ENCODE results near the gene SGK2.

The SGK2 gene

DNA sequence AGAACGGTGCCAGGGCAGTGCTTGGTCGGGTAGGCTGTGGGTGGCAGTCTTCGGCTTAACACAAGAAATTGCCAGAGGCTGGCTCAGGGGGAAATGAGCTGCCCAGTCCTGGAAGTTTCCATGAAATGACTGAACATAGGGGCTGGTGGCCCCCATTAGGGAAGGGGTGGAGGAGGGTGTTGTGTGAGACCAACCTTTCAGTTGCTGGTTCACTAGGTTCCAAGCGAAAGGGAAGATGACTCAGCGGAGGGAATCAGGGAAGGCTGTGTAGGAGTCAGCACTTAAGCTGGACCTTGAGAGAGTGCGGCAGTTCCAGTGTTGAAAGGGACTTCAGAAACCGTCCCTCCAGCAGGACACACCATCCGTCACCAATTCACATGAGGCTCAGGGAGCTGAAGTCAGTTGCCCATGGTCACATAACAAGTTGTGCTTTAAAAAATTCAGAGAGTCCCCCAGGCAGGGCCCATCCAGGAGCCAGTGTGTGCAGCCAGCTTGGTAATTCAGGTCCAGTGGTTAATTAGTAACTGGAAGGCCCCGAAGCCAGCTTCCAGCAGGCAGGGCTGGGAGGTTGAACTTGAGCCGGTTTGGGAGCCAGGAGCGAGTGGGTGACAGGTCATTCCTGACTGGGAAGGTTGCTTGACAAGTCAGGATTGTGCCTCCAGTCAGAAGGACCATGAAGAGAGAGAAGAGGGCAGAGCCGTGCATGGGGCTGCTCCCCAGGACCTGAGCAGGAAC lies at the start of gene SGK2:
Gene SGK2 (plus strand): TSS at position 616 of the 735 bp plus-strand sequence. CDS start 7,469 bp downstream, outside the sequence.
- DNase-seq: peak in 1 of 2 donors; percentile 46

DNA sequence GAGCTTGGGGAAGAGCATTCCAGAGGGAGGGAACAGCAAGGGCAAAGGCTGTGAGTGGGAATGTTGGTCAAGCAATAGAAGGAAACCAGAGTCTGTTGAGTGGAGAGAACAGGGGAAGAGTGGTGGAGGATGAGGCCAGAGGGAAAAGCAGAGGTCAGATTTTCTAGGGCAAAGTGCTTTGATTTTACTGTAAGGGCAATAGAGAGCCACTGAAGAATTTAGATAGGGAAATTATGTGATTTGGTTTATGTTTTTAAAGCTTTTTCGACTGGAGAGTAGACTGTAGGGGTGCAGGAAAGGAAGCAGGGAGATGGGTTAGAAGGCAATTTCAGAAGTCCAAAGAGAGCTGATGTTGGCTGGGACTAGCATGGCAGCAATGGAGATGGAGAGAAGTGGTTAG lies 46.9 kb upstream of the SGK2 start:
- DNase-seq: no peak

DNA sequence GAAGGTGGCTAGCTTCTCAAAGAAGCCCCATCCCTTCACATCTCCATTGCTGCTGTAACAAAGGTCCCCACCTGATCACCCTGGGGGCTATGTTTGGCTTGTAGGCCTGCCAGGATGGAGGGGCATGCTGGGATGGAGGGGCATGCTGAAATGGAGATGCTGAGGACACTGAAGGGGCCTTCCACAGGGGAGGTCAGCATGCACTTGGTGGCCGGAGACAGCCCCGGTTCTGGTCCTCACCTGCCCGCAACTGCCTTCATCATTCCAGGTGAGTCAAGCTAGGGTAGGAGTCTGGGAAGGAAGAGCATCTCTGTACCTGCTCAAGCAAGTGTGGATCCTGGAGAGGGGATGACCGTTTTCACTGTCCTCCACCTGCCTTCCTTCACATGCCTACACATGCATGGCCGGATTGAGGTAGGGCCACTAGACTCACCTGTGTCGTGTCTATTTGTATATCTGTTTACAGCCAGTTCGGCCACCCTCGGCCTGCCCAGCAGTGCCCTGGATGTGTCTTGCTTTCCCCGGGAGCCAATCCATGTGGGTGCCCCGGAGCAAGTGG lies 45.4 kb upstream of the SGK2 start:
- DNase-seq: no peak

DNA sequence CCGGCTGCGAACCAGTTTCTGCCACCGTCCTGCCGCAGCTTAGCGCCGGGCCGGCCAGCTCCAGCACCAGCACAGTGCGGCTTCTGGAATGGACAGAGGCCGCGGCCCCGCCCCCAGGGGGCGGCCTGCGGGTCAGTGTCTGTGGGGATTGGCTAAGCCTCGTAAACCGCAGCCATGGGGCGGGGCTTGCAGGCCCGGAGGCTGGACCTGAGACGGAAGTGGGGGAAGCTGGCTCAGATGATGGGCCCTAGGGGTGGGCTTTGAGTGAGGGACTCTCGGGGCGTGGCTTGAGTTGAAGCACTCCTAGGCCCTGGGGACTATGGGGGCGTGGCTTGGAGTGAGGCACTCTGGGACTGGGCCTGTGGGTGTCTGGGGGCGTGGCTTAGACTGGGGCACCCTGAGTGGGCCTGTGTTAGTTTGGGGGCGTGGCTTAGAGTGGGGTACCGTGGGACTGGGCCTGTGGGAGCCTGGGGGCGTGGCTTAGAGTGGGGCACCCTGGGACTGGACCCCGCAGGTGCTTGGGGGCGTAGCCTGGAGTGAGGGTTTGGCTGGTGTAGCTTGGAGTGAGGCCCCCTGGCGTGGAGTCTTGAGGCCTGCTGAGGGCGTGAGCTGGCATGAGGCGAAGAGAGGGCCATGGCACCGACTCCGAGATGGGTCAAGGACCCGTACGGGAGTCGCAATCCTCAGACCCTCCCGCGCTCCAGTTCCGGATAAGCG lies 44.7 kb upstream of the SGK2 start:
- DNase-seq: peak; percentile 97

DNA sequence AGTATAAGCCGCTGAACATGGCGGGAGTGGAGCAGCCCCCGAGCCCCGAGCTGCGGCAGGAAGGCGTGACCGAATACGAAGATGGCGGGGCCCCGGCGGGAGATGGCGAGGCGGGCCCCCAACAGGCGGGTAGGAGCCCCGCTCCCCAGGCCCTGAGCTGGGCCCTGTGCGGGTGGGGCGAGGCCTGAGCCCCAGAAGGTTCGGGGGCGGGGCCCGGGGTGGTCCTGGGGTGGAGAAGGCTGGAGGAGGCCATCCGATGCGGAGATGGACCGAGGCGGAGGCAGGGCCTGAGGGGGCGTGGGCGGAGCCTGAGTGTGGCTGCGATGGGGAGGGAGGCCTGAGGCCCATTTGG lies 44.2 kb upstream of the SGK2 start:
- DNase-seq: no peak

DNA sequence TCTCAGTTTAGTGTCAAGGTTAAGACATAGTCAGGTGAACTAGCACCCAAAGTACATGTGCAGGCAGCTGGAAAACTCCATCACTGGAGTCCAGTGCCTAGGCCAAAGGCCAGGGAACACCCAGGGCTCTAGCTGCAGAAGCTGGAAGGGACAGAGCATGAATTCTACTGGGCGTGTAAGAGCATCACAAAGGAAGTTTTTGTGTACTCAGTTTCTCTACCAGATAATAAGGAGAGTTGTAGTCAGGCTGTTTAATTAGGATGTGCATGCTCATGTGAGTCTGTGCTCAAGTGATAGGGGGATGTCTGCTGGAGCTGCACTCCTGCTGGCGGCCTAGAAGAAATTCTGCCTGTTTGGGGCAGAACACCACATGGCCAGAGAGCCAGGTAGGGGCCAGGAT lies 43.2 kb upstream of the SGK2 start:
- DNase-seq: no peak

DNA sequence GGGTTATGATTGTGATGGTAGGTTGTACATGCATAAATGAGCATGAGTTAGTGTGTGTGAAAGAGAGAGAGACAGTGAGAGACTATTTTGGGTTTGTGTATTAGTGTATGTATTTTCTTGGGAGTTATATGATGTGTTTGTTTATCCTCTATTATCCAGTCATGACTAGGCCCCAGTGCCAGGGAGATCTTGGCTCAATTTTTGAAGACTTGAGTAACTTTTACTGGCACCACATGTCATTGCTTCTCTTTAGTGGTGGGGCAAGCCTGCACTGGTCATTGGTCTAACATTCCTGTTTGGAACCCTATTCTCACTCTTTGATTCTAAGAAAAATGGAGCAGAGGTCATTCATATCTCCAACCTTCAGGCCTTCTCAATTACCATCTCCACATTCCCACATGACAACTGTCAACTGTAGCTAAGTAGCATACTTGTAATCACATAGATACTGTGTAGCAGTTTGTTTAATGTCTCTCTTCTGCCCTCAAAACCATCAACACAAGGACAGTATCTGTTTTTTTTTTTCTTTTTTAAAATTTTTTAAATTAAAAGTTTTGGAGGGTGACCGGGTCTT lies 42.5 kb upstream of the SGK2 start:
- DNase-seq: no peak

DNA sequence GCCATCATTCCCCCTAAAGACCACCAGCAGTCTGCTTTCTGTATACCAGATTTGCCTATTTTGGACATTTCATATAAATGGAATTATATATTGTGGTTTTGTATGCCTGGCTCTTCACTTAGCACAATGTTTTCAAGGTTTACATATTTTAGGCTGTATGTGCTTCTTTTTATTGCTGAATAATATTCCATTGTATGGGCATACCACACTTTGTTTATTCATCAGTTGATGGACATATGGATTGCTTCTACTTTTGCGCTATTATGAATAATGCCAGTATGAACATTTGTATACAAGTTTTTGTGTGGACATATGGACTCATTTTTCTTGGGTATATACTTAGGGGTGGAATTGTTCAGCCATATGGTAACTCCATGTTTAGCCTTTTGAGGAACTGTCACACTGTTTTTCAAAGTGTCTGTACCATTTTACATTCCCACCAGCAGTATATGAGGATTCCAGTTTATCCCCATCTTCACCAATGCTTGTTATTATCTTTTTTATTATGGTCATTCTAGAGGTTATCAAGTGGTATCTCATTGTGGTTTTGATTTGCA lies 38.7 kb upstream of the SGK2 start:
- no peak for DNase-seq

DNA sequence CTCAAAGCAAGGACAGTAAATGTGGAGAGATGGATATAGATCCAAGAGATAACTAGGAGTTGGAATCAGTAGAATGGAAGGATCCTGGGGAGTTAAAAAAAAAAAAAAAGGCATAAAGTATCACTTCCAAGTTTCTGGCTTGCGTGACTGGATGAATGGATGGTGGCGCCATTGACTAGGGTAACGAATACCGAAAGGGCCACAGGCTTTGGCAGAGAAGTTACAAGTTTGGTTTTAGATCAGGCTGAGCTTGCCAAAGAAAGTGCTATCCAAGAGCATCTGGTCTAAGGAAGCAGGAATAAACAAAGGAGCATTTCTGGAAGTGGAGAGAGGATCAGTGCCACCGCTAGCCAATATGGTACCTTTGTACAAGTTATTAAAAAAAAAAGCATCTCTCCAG lies 33.8 kb upstream of the SGK2 start:
- no peak for DNase-seq

DNA sequence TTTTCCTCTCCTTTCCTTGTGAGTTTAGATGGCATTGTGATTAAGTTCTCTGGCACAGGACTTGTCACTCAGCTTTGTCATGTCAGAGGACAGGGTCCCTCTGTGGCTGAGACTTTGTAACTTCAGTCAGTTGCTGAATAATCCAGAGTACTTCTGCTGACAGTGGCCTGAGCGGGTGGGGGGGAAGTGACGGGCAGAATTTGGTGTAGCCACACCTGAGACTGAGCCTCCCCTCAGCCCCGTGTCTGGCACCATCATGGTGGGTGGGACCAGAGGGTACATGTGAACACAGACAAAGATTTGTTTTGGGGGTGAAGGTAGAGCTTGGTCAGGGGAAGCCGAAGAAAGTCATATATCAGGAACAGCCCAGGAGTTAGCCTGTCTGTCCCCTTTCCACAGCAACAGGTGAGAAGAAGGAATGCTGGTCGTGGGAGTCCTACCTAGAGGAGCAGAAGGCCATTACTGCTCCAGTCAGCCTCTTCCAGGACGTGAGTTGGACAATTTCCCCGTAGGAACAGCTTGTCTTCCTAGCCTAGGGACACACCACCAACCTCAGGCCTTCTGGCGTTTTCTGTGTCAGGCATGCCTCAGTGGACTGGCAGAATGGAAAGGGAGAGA lies 30.5 kb upstream of the SGK2 start:
- no peak for DNase-seq

DNA sequence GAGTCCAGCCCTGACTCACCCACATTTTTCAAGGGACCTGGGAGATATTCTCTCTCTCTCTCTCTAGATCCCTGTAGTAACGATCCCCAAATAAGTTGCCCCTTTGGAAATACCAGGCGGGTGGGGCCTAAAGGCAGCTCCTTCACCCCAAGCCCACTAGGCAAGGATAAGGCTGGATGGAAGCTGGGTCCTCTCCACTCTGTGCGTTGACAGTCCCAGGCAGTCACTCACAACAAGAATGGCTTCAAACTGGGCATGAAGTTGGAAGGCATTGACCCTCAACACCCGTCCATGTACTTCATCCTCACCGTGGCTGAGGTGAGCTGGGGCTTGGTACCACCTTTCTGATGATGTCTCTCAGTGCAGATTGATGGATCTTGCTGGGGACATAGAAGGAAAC lies 29.8 kb upstream of the SGK2 start:
- no peak for DNase-seq

DNA sequence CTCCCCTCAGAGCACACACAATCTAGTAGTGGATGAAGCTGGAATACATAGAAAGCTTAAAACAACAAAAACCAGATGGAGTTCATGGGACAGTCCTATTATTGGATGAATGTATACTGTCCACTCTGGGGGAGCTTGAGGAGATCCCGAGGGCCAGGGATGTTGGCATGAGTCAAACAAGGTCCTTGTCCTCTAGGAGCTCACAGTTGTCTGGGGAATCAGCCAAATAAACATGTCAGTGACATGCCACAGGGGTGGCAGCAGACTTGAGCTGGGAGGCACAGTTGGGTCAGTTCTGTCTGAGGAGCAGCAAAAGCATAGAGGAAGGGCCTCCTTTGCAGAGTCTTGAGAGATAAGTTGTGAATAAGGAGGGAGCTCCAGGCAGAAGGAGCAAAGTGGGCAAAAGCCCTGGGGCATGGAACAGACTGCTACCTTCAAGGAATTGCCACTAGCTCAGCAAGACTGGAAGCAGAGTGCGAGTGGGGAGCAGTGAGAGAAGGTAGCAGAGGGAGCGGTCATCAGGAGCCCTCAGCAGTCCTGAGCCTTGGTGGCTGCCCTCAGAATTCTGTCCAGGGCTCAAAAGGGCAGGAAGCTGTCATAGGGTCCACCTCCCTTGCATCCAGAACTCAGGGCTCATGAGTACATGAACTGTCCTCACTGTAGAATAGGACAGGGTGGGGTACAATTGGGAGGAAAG lies 29.2 kb upstream of the SGK2 start:
- no peak for DNase-seq

DNA sequence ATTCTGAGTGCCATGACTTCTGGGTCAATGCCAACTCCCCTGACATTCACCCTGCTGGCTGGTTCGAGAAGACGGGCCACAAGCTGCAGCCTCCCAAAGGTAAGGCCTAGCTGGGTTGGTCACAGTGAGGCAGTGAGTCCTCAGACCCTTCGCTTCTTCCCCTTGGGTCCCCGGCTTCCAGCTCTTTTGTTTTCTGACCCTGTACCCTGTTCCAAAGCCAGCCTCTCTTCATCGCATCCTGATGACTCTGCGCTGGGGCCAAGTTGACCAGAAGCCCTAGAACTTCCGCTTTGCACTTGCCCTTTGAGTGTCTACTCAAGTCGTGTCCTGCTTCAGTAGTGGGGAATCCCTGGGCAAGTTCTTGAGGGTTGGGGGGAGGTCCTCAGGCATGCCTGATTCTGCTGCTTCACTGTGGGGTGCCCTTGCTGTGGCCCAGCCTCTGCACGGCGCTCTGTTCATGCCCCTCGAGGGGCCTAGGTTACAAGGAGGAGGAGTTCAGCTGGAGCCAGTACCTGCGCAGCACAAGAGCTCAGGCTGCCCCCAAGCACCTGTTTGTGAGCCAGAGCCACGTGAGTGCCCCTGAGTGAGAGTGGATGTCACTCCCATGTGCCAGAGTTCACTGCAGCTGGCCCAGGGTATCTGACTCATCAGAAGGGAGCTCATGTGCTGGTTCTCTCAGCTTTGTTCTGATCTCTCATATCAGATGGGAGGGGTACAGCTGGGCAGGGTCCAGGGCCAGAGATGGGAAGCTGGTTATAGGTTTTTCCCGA lies 28.3 kb upstream of the SGK2 start:
- no peak for DNase-seq

DNA sequence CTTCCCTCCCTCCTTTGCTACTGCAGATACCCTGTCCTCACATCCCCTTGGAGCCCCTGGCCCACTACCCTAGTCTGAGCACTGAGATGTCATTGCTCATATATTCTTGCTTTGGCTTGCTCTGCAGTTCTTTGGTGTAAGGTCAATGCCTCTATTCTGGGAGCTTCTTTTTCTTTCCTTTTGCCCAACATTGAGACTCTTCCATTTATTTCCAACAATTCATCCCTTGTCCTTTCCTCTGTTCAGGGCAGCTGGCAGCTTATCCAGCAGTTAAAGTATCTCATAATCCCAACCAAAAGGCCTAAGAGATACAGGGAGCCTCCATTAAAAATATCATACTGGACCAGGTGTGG lies 27.8 kb upstream of the SGK2 start:
- no peak for DNase-seq

DNA sequence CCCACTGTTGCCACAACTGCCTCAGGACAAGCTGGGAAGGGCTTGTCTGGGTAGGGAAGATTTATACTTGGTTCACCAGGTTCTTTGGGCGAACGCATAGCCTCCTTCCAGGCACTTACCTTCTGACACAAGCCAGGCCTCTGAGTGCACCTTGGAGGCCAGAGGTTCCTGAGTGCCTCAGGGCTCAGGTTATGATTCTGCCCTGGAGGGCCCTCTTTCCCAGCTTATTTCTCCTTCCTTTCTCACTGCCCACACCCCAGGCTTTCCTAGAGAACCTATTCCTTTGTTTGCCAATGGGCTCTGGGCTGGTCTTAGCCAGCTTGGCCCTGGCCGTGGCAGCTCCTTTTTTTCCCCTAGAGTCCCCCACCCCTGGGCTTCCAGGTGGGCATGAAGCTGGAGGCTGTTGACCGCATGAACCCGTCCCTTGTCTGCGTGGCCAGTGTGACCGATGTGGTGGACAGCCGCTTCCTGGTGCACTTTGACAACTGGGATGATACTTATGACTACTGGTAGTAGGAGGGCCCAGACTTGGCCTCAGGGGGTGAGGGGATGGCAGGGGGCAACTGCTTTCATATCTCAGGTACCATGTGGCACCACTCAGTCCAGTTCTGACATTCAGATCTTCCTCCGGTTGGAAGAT lies 26.3 kb upstream of the SGK2 start:
- no peak for DNase-seq

DNA sequence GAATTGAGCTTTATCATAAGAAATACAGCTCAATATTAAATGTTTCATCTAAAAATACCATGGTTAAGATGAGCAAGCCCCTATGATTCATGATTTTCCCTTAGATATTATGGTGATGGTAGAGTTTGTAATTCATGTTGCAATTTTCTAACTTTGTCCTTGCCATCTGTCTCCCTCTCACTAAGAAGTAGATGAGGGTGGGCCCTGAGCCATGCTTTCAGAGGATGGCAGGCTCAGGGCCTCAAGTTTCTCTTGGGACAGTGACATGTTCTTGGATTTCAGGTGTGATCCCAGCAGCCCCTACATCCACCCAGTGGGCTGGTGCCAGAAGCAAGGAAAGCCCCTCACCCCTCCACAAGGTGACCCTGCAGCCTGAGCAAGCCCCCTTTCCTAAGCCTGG lies 25.8 kb upstream of the SGK2 start:
- DNase-seq: no peak

DNA sequence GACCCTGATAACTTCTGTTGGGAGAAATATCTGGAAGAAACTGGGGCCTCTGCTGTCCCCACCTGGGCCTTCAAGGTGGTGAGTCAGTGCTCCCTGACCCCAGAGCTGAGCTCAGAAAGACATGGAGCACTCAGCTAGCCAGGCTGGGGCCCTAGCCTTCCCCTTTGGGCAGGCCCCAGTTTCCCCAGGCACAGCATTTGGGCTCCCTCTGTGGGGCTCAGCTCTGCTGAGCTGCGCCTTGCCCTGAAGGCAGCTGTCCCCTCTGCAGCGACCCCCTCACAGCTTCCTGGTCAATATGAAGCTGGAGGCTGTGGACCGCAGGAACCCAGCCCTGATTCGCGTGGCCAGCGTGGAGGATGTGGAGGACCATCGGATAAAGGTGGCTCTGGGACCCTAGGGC lies 24.8 kb upstream of the SGK2 start:
- no peak for DNase-seq

DNA sequence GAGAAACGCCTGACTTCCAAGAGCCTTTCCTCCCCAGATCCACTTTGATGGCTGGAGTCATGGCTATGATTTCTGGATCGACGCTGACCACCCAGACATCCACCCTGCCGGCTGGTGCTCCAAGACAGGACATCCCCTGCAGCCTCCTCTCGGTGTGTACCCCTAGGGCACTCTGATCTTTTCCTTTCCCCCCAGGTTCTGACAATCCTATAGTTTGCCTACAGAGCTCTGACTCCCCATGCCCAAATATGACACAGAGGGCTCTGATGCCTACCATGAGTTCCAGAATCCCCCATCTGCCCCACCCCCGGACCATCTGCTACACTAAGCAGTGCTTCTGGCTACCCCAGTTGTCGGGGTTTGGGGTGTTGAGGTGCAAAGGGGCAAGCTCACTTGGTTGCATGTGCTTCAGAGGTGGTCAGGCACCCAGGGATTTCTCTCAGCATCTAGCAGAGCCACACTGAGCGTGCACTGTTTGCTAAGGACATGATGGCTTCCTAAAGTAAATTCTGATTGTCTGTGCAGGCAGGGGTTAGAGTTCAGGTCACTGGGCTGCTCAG lies 24.0 kb upstream of the SGK2 start:
- DNase-seq: no peak

DNA sequence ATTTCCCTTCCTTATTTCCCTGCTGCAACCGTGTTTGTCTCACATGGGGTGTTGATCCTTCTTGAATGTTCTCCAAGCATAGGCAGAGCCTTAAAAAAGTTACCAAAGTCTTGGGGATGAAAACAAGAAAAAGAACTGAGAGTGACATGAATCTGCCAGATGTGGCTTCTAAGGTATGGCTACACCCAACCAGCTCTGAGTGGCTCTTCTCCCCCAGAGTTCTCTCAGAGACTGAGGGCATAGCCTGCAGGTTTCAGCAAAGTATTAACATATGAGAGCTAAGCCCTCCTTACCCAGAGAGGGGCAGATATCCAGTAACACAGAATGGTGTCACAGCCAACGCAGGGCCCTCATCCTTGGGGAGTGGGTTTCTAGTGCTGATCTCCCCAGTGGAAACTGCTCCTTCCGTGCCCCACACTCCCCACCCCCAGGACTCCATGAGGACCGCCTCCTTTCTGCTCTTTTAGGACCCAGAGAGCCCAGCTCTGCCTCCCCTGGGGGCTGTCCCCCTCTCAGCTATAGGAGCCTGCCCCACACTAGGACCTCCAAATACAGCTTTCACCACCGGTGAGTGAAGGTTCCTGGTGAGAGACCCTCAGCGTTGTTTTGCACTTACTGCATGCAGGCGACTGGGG lies 23.3 kb upstream of the SGK2 start:
- no peak for DNase-seq

DNA sequence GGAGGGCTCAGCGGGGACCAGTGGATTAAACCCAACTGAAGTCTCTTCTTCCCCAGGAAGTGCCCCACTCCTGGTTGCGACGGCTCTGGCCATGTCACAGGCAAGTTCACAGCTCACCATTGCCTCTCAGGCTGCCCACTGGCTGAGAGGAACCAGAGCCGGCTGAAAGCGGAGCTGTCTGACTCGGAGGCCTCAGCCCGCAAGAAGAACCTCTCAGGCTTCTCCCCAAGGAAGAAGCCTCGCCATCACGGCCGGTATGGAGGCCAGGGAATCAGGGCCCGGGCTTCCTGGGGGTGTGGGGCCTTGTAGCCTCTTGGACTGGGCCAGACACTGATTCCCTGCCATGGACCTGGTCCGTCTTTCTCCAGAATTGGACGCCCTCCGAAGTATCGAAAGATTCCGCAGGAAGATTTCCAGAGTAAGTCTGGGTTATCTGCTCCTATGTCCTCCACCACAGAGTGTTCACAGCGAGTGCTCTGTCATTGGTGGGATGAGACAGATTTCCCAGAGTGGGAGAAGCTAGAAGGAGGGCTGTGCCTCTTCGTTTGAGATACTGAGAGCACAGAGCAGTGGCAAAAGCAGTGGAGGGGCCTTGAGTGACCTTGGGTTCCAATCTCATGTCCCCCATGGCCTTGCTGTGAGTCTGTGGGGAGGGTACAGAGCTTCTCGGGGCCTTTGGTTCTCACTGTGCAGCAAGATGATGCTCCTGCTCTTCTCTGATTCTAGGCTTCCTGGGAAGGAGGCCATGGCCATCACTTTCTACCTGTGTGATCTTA lies 22.6 kb upstream of the SGK2 start:
- no peak for DNase-seq
